GM23248 (cell line): ENCODE data around the gene ARFGAP2. TPM values are rescaled to one million over a fixed set of nuclear protein-coding genes. Genes with fewer than 3 reads are reported as not detected.

Experiments used
- DNase-seq: peaks from one replicate; pipeline ENCODE4 v3.0.0-alpha.2; 2015
- H2AFZ ChIP-seq: fragments of 200-600 bp; sonication (generic); 2 replicates; pipeline ENCODE4 v1.6.1; 2016; ENCODE audit warnings: antibody characterized with exemption
- H3F3A ChIP-seq: fragments of 200-600 bp; sonication (generic); 2 replicates; pipeline ENCODE4 v1.6.1; 2016; ENCODE audit warnings: mild to moderate bottlenecking, antibody characterized with exemption, mixed run types; ENCODE audit not compliant: insufficient read depth
- H3K27ac ChIP-seq: fragments of 200-600 bp; sonication (generic); 2 replicates; pipeline ENCODE4 v1.5.1; 2016; ENCODE audit warnings: mild to moderate bottlenecking
- H3K27me3 ChIP-seq: fragments of 200-600 bp; sonication (generic); replicated peaks from 2 replicates; pipeline ENCODE4 v1.6.1; 2016; ENCODE audit warnings: mild to moderate bottlenecking; ENCODE audit not compliant: insufficient read depth
- H3K36me3 ChIP-seq: fragments of 200-600 bp; sonication (generic); 2 replicates; pipeline ENCODE4 v1.6.1; 2016; ENCODE audit warnings: low read depth, mild to moderate bottlenecking
- H3K4me1 ChIP-seq: fragments of 200-600 bp; sonication (generic); 2 replicates; pipeline ENCODE4 v1.6.1; 2016; ENCODE audit warnings: mild to moderate bottlenecking; ENCODE audit not compliant: insufficient read depth
- H3K4me2 ChIP-seq: fragments of 200-600 bp; sonication (generic); one replicate; pipeline ENCODE4 v1.6.1; 2016; ENCODE audit warnings: mild to moderate bottlenecking; ENCODE audit not compliant: unreplicated experiment
- H3K4me3 ChIP-seq: fragments of 200-600 bp; sonication (generic); 2 replicates; pipeline ENCODE4 v1.5.1; 2016; ENCODE audit warnings: mild to moderate bottlenecking
- H3K79me2 ChIP-seq: fragments of 200-600 bp; sonication (generic); 2 replicates; pipeline ENCODE4 v1.6.1; 2016; ENCODE audit warnings: mild to moderate bottlenecking; ENCODE audit not compliant: insufficient read depth
- H3K9ac ChIP-seq: fragments of 200-600 bp; sonication (generic); 2 replicates; pipeline ENCODE4 v1.6.1; 2016; ENCODE audit warnings: mild to moderate bottlenecking
- H3K9me2 ChIP-seq: fragments of 200-600 bp; sonication (generic); 2 replicates; pipeline ENCODE4 v1.6.1; 2016; ENCODE audit warnings: mixed run types, mild to moderate bottlenecking, moderate library complexity; ENCODE audit not compliant: insufficient read depth
- H3K9me3 ChIP-seq: fragments of 200-600 bp; sonication (generic); one replicate; pipeline ENCODE4 v1.6.1; 2017; ENCODE audit warnings: low read depth
- H4K20me1 ChIP-seq: fragments of 200-600 bp; sonication (generic); 2 replicates; pipeline ENCODE4 v1.6.0; 2016; ENCODE audit not compliant: insufficient read depth
- EZH2 ChIP-seq: fragments of 200-600 bp; sonication (generic); IDR thresholded peaks from 2 replicates; pipeline ENCODE4 v1.6.1; 2018; ENCODE audit warnings: antibody characterized with exemption, mild to moderate bottlenecking; ENCODE audit not compliant: insufficient read depth, poor library complexity, severe bottlenecking
- EZH2phosphoT487 ChIP-seq: fragments of 200-600 bp; sonication (generic); IDR thresholded peaks from 2 replicates; pipeline ENCODE4 v1.6.1; 2018; ENCODE audit warnings: antibody characterized with exemption, moderate library complexity, mild to moderate bottlenecking, low read depth; ENCODE audit not compliant: insufficient read depth
- WGBS, 2 experiments: methylation state at CpG; one replicate each; pipeline ENCODE4 v1.1.6; 2015 to 2017; ENCODE audit warnings: low lambda C conversion rate in 2 of 2, low coverage in 1 of 2; ENCODE audit errors: missing lambda C conversion rate in 2 of 2; 5-methylcytosine and 5-hydroxymethylcytosine counted together
- in situ Hi-C: fragments of 300-500 bp; cut with MboI; formaldehyde crosslinking; loops from 2 replicates; pipeline ENCODE4 v1.15.0; 2020
- polyA plus RNA-seq: library from polyadenylated mRNA; unstranded; fragments of >200 nt; fragmentation: Nextera tagmentation; extraction: Ambion mirVana; gene quantifications from 2 replicates; pipeline ENCODE4 v1.2.1, GENCODE V29; 2016
- total RNA-seq: library from RNA; depleted of rRNA; stranded (reverse); fragments of >200 nt; shearing (Covaris generic); gene quantifications from 2 replicates; pipeline ENCODE4 v1.2.3, GENCODE V29; 2014; rRNA removed

ARFGAP2 gene
- total RNA-seq (105 and 131 TPM in 2 replicates), polyA plus RNA-seq (44.9 and 45.7 TPM in 2 replicates)

GRCh38 chr11:47176328-47177228, at the start of gene ARFGAP2:
TSS of gene ARFGAP2 (minus strand) at chr11:47176879. CDS start at chr11:47176853, 26 bp downstream.
- Histone ChIP-seq H3K4me2 (peak within 1 kb of the TSS; percentile 95), H3K4me1 (peaks cover 15% of the 10 kb centered on the region), H3K27me3 (no peaks in the 10 kb centered on the region), H3K4me3 (peak within 1 kb of the TSS; percentile 96), H3K79me2 (peaks cover 49% of the 10 kb centered on the region), H3F3A (no peaks in the 10 kb centered on the region), H4K20me1 (no peaks in the 10 kb centered on the region), H3K27ac (peak within 1 kb of the TSS; percentile 85), H3K36me3 (peaks cover 2% of the 10 kb centered on the region; the same call in 1 of the 2 replicates), H2AFZ (peak within 1 kb of the TSS; percentile 96), H3K9me2 (no peaks in the 10 kb centered on the region), H3K9me3 (no peaks in the 10 kb centered on the region), H3K9ac (peak within 1 kb of the TSS; percentile 97)
- no peak for TF ChIP-seq EZH2
- no peak for TF ChIP-seq EZH2phosphoT487
- DNase-seq = peak; percentile 99
- in situ Hi-C loops = no loop called here
- WGBS, 2 experiments = 0 to 1% methylated on average over 55 to 82 of the region's 89 CpGs

DNA sequence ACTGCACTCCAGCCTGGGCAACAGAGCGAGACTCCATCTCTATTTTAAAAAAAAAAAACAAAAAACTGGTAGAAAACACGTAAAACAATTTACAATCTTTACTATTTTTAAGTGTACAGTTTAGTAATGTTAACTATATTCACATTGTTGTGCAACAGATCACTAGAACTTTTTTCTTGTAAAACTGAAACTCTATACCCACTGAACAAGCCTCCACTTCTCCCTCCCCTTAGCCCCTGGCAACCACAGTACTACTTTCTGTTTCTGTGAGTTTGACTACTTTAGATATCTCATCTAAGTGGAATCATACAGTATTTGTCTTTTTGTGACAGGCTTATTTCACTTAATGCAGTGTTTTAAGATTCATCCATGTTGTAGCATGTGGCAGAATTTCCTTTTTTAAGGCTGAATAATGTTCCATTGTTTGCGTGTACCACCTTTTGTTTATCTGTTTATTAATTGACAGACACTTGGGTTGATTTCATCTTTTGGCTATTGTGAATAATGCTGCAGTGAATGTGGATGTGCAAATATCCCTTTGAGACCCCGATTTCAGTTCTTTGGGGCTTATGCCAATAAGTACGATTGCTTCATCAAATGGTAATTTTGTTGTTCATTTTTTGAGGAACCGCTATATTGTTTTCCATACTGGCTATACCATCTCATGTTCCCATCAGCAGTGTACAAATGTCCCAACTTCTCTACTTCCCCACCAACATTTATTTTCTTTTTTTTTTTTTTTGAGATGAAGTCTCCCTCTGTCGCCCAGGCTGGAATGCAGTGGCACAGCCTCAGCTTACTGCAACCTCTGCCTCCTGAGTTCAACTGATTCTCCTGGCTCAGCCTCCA, 49.1 kb upstream of the ARFGAP2 start:
- Histone ChIP-seq H3F3A (no peaks in the 10 kb centered on the region), H3K9me2 (no peaks in the 10 kb centered on the region), H2AFZ (no peak overlapping the region), H3K9ac (no peak overlapping the region), H3K9me3 (no peaks in the 10 kb centered on the region), H3K79me2 (peaks cover 9% of the 10 kb centered on the region; the same call in 1 of the 2 replicates), H3K4me1 (peaks cover 11% of the 10 kb centered on the region), H3K27ac (no peak overlapping the region), H3K4me3 (no peak overlapping the region), H3K4me2 (no peak overlapping the region), H3K27me3 (no peaks in the 10 kb centered on the region), H4K20me1 (no peaks in the 10 kb centered on the region), H3K36me3 (peaks cover 14% of the 10 kb centered on the region)
- in situ Hi-C loops = no loop called here
- TF ChIP-seq EZH2phosphoT487 (no peak), EZH2 (no peak)
- WGBS, 2 experiments = 97 to 98% methylated on average over 7 of the region's 7 CpGs
- no peak for DNase-seq

GRCh38 chr11:47222696-47223095, 46.0 kb upstream of the ARFGAP2 start:
- no peak overlapping the region for H3K9ac ChIP-seq
- H3K4me1 ChIP-seq = peaks cover 30% of the 10 kb centered on the region
- TF ChIP-seq EZH2phosphoT487 (no peak), EZH2 (no peak)
- 85 to 88% methylated on average over 2 of the region's 2 CpGs for WGBS, 2 experiments
- H4K20me1 ChIP-seq = no peaks in the 10 kb centered on the region
- H2AFZ ChIP-seq = no peak overlapping the region
- in situ Hi-C loops = no loop called here
- DNase-seq = no peak
- peaks cover 28% of the 10 kb centered on the region for H3K79me2 ChIP-seq
- peaks cover 14% of the 10 kb centered on the region for H3K36me3 ChIP-seq
- H3K4me2 ChIP-seq = no peak overlapping the region
- H3K4me3 ChIP-seq = no peak overlapping the region
- H3F3A ChIP-seq = peaks cover 16% of the 10 kb centered on the region; the same call in 1 of the 2 replicates
- no peaks in the 10 kb centered on the region for H3K9me3 ChIP-seq
- no peaks in the 10 kb centered on the region for H3K27me3 ChIP-seq
- no peak overlapping the region for H3K27ac ChIP-seq
- H3K9me2 ChIP-seq = no peaks in the 10 kb centered on the region

DNA sequence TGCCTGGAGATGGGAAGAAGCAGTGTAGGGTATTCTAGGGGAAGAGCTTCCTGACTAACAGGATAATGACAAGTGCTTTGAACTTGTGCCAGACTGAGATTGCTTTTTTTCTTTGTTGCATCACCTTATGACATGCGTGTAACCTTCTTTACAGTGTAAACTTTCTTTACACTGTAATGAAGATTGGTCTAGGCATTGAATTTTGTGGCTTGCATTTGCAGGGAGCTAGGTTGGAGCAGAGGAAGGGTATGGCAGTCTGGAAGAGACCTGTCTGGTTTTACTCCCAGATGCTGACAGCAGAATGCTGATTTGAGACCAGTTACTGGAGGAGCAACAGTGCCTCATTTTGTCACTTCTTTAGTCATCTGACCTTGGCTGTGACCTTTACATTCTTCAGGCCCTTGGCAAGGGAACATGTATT, 43.7 kb upstream of the ARFGAP2 start:
- no peaks in the 10 kb centered on the region for H4K20me1 ChIP-seq
- H3K27ac ChIP-seq = peak overlapping the region; percentile 65
- peaks cover 33% of the 10 kb centered on the region for H3K79me2 ChIP-seq
- no peaks in the 10 kb centered on the region for H3K9me2 ChIP-seq
- no peak overlapping the region for H2AFZ ChIP-seq
- peak; percentile 82 for DNase-seq
- H3K27me3 ChIP-seq = no peaks in the 10 kb centered on the region
- H3K36me3 ChIP-seq = peaks cover 7% of the 10 kb centered on the region; the same call in 1 of the 2 replicates
- no peaks in the 10 kb centered on the region for H3K9me3 ChIP-seq
- WGBS, 2 experiments = 3 to 6% methylated on average over 1 of the region's 1 CpG
- H3K4me2 ChIP-seq = peak overlapping the region; percentile 19
- 0 out of 2 replicates have a peak overlapping the region, but pooled peaks have one; percentile 19 for H3K9ac ChIP-seq
- H3K4me1 ChIP-seq = peaks cover 44% of the 10 kb centered on the region
- in situ Hi-C loops = no loop called here
- TF ChIP-seq EZH2phosphoT487 (peak; percentile 64; the same call in 1 of the 2 replicates), EZH2 (no peak)
- peaks cover 33% of the 10 kb centered on the region for H3F3A ChIP-seq
- H3K4me3 ChIP-seq = no peak overlapping the region
